IMR-90 (cell line): ENCODE results near the gene PPDPF. TPM values are rescaled to one million over a fixed set of nuclear protein-coding genes. Genes with fewer than 3 reads are reported as not detected.
A peak's percentile ranks its signal among the peaks of the same experiment; 100 is the strongest.

ENCODE experiments used
- ATAC-seq: fragments of 200-7000 bp; cut with Tn5 transposase; 2 replicates; pipeline ENCODE4 v1.9.1; 2020; ENCODE audit warnings: low read depth, mild to moderate bottlenecking, moderate library complexity
- BruUV-seq: library from RNA; stranded (reverse); fragments of 400-500 nt; replicated peaks from 2 replicates; lab custom pipeline; 2021; lab: Mats Ljungman, UMichigan
- CTCF ChIA-PET: fragments of 300-600 bp; formaldehyde crosslinking; extraction: SDS; loops from one replicate; lab custom pipeline; 2021; ENCODE audit warnings: antibody characterized with exemption; lab: Yijun Ruan, JAX
- POLR2A ChIA-PET: fragments of 300-600 bp; sonication (Branson Sonifier 250); formaldehyde crosslinking; loops from one replicate; lab custom pipeline; 2022; ENCODE audit warnings: antibody characterized with exemption; ENCODE audit not compliant: unreplicated experiment; lab: Charles Lee
- DNase-seq: peaks from one replicate; pipeline ENCODE4 v3.0.0; 2013
- H2AFZ ChIP-seq: replicated peaks from 2 replicates; pipeline ENCODE3; 2013; ENCODE audit warnings: low read length, mild to moderate bottlenecking; ENCODE audit not compliant: poor library complexity
- H2AK5ac ChIP-seq: 2 replicates; pipeline ENCODE4 v1.6.1; 2013; ENCODE audit warnings: low read depth, low read length, inconsistent platforms
- H2AK9ac ChIP-seq: replicated peaks from 2 replicates; pipeline ENCODE3; 2013; ENCODE audit warnings: mild to moderate bottlenecking, low read depth, low read length, moderate library complexity; ENCODE audit not compliant: poor library complexity
- H2BK120ac ChIP-seq: 2 replicates; pipeline ENCODE4 v1.6.1; 2013; ENCODE audit warnings: low read depth, low read length, inconsistent platforms
- H2BK15ac ChIP-seq: 3 replicates; pipeline ENCODE4 v1.6.1; 2013; ENCODE audit warnings: low read depth, low read length, inconsistent platforms
- H2BK20ac ChIP-seq: 2 replicates; pipeline ENCODE4 v1.6.1; 2013; ENCODE audit warnings: low read depth, mild to moderate bottlenecking, inconsistent platforms, low read length, moderate library complexity
- H2BK5ac ChIP-seq: 2 replicates; pipeline ENCODE4 v1.6.1; 2013; ENCODE audit warnings: mild to moderate bottlenecking, low read depth, low read length, inconsistent platforms; ENCODE audit not compliant: poor library complexity, severe bottlenecking
- H3K14ac ChIP-seq: replicated peaks from 2 replicates; pipeline ENCODE4 v1.6.1; 2013; ENCODE audit warnings: low read depth, low read length, inconsistent platforms
- H3K18ac ChIP-seq: 2 replicates; pipeline ENCODE4 v1.6.1; 2013; ENCODE audit warnings: low read depth, low read length, control low read depth
- H3K23ac ChIP-seq: 2 replicates; pipeline ENCODE4 v1.6.1; 2013; ENCODE audit warnings: low read depth, low read length, inconsistent platforms
- H3K27ac ChIP-seq: 2 replicates; pipeline ENCODE4 v1.5.1; 2013; ENCODE audit warnings: mild to moderate bottlenecking, control low read depth, low read length; ENCODE audit not compliant: insufficient read depth
- H3K27me3 ChIP-seq: 2 replicates; pipeline ENCODE4 v1.6.1; 2013; ENCODE audit warnings: low read length; ENCODE audit not compliant: control insufficient read depth, insufficient read depth
- H3K36me3 ChIP-seq: 2 replicates; pipeline ENCODE4 v1.6.1; 2013; ENCODE audit warnings: low read length, mixed read lengths; ENCODE audit not compliant: control insufficient read depth, insufficient read depth
- H3K4ac ChIP-seq: 2 replicates; pipeline ENCODE4 v1.6.1; 2013; ENCODE audit warnings: low read depth, low read length, inconsistent platforms
- H3K4me1 ChIP-seq: 2 replicates; pipeline ENCODE4 v1.6.1; 2013; ENCODE audit warnings: low read length, mixed read lengths; ENCODE audit not compliant: control insufficient read depth, insufficient read depth
- H3K4me2 ChIP-seq: 2 replicates; pipeline ENCODE4 v1.6.1; 2013; ENCODE audit warnings: low read depth, mild to moderate bottlenecking, control low read depth, low read length, moderate library complexity
- H3K4me3 ChIP-seq: 2 replicates; pipeline ENCODE4 v1.5.1; 2013; ENCODE audit warnings: low read depth, mild to moderate bottlenecking, control low read depth, low read length, moderate library complexity; ENCODE audit not compliant: insufficient read depth
- H3K56ac ChIP-seq: 2 replicates; pipeline ENCODE4 v1.6.1; 2013; ENCODE audit warnings: low read length, inconsistent platforms; ENCODE audit not compliant: insufficient read depth; ENCODE audit errors: extremely low read depth
- H3K79me1 ChIP-seq, 2 experiments: 2 replicates each; pipeline ENCODE4 v1.6.1; 2013; ENCODE audit warnings: low read length in 2 of 2, inconsistent platforms in 1 of 2, low read depth in 1 of 2
- H3K9ac ChIP-seq: 2 replicates; pipeline ENCODE4 v1.6.1; 2013; ENCODE audit warnings: low read depth, low read length, control low read depth
- H3K9me1 ChIP-seq: 2 replicates; pipeline ENCODE4 v1.6.1; 2013; ENCODE audit warnings: low read length, inconsistent platforms; ENCODE audit not compliant: insufficient read depth
- H3K9me3 ChIP-seq: 2 replicates; pipeline ENCODE4 v1.6.1; 2013; ENCODE audit warnings: low read length; ENCODE audit not compliant: control insufficient read depth, insufficient read depth
- H4K20me1 ChIP-seq: 2 replicates; pipeline ENCODE4 v1.6.1; 2013; ENCODE audit warnings: low read length, inconsistent platforms; ENCODE audit not compliant: insufficient read depth
- H4K5ac ChIP-seq: 2 replicates; pipeline ENCODE4 v1.6.1; 2013; ENCODE audit warnings: mild to moderate bottlenecking, low read depth, low read length, control low read depth
- H4K8ac ChIP-seq, 2 experiments: 2 replicates each; pipeline ENCODE4 v1.6.1; 2013; ENCODE audit warnings: low read depth in 2 of 2, low read length in 2 of 2, control low read depth in 1 of 2, inconsistent platforms in 1 of 2
- H4K91ac ChIP-seq: 2 replicates; pipeline ENCODE4 v1.6.1; 2013; ENCODE audit warnings: low read depth, low read length, inconsistent platforms; ENCODE audit not compliant: insufficient read depth
- BHLHE40 ChIP-seq: fragments of 150-350 bp; IDR thresholded peaks from 2 replicates; pipeline ENCODE4 v1.6.1; 2016; ENCODE audit warnings: mild to moderate bottlenecking, low read depth, low read length
- CEBPB ChIP-seq: IDR thresholded peaks from 2 replicates; pipeline ENCODE4 v1.6.1; 2012; ENCODE audit warnings: low read depth, low read length, improper control_type of control experiment
- CHD1 ChIP-seq: IDR thresholded peaks from 2 replicates; pipeline ENCODE4 v1.6.1; 2012; ENCODE audit warnings: low read depth, low read length, improper control_type of control experiment
- CTCF ChIP-seq: conservative IDR thresholded peaks from 2 replicates; pipeline ENCODE4 v1.5.1; 2012; ENCODE audit warnings: mild to moderate bottlenecking, low read depth, low read length, improper control_type of control experiment
- ELK1 ChIP-seq: fragments of 150-350 bp; IDR thresholded peaks from 2 replicates; pipeline ENCODE4 v1.6.1; 2016; ENCODE audit warnings: low read depth, mild to moderate bottlenecking, low read length, moderate library complexity, borderline replicate concordance
- FOS ChIP-seq: fragments of 150-350 bp; IDR thresholded peaks from 2 replicates; pipeline ENCODE4 v1.6.1; 2016; ENCODE audit warnings: low read depth, low read length
- MAFK ChIP-seq: IDR thresholded peaks from 2 replicates; pipeline ENCODE4 v1.6.1; 2012; ENCODE audit warnings: low read depth, low read length, improper control_type of control experiment
- MAZ ChIP-seq: IDR thresholded peaks from 2 replicates; pipeline ENCODE4 v1.6.1; 2012; ENCODE audit warnings: low read depth, mild to moderate bottlenecking, low read length, improper control_type of control experiment, moderate library complexity, borderline replicate concordance
- MXI1 ChIP-seq: IDR thresholded peaks from 2 replicates; pipeline ENCODE4 v1.6.1; 2012; ENCODE audit warnings: low read depth, mild to moderate bottlenecking, low read length, moderate library complexity, borderline replicate concordance
- NFE2L2 ChIP-seq: fragments of 150-350 bp; IDR thresholded peaks from 2 replicates; pipeline ENCODE4 v1.6.1; 2016; ENCODE audit warnings: low read depth, mild to moderate bottlenecking, low read length
- POLR2A ChIP-seq: IDR thresholded peaks from 2 replicates; pipeline ENCODE4 v1.6.1; 2012; ENCODE audit warnings: mild to moderate bottlenecking, low read depth, low read length
- RAD21 ChIP-seq: IDR thresholded peaks from 2 replicates; pipeline ENCODE4 v1.6.1; 2012; ENCODE audit warnings: low read length, improper control_type of control experiment
- RCOR1 ChIP-seq: IDR thresholded peaks from 2 replicates; pipeline ENCODE4 v1.6.1; 2012; ENCODE audit warnings: mild to moderate bottlenecking, low read length, improper control_type of control experiment; ENCODE audit not compliant: insufficient replicate concordance
- RFX5 ChIP-seq: IDR thresholded peaks from 2 replicates; pipeline ENCODE4 v1.8.0; 2012; ENCODE audit warnings: low read depth, mild to moderate bottlenecking, low read length, moderate library complexity
- SMC3 ChIP-seq: fragments of 150-350 bp; IDR thresholded peaks from 2 replicates; pipeline ENCODE4 v1.6.1; 2016; ENCODE audit warnings: low read depth, mild to moderate bottlenecking, antibody characterized with exemption, low read length, moderate library complexity
- USF2 ChIP-seq: fragments of 150-350 bp; IDR thresholded peaks from 2 replicates; pipeline ENCODE4 v1.6.1; 2017; ENCODE audit warnings: mild to moderate bottlenecking, antibody characterized with exemption, low read length, low read depth
- WGBS, 2 experiments: methylation state at CpG; one replicate each; pipeline versions ENCODE4 v1.1.5 to v1.1.7; 2013; ENCODE audit warnings: missing lambda C conversion rate in 2 of 2; ENCODE audit not compliant: insufficient read length in 1 of 2; ENCODE audit errors: extremely low coverage in 2 of 2; 5-methylcytosine and 5-hydroxymethylcytosine counted together
- dilution Hi-C: fragments of 300-500 bp; cut with HindIII; formaldehyde crosslinking; loops from one replicate; pipeline ENCODE4 v1.14.3; 2018; ENCODE audit warnings: low sequenced_read_pairs; ENCODE audit not compliant: unreplicated experiment
- in situ Hi-C: fragments of 300-500 bp; cut with MboI; formaldehyde crosslinking; loops from 3 replicates; pipeline ENCODE4 v1.14.3; 2019; ENCODE audit warnings: low sequenced_read_pairs, inconsistent platforms, mixed read lengths
- intact Hi-C: fragments of 100-400 bp; cut with micrococcal nuclease; formaldehyde crosslinking; loops from 2 replicates; pipeline ENCODE4 v1.10.0; 2022
- polyA plus RNA-seq, 3 experiments: library from polyadenylated mRNA; depleted of rRNA; stranded (reverse); fragments of >200 nt; gene quantifications; 2 replicates each; pipeline ENCODE4 v1.2.3, GENCODE V29; 2012; ENCODE audit warnings: low replicate concordance in 1 of 3
- total RNA-seq: library from RNA; depleted of rRNA; stranded (reverse); fragments of >200 nt; gene quantifications from 2 replicates; pipeline ENCODE4 v1.2.3, GENCODE V29; 2012

PPDPF gene
- total and polyA plus RNA-seq, 2 of the 4 experiments (the other 2 are of a cell fraction) = 12.9 to 171 TPM

GRCh38 chr20:63543733-63544132, 23.2 kb downstream of the PPDPF start:
- dilution Hi-C loops (no loop called here), intact Hi-C loops (no loop called here), in situ Hi-C loops (no loop called here)
- no peak for TF ChIP-seq BHLHE40
- TF ChIP-seq RCOR1 = no peak
- TF ChIP-seq CHD1 = no peak
- TF ChIP-seq ELK1 = no peak
- TF ChIP-seq POLR2A = no peak
- no peak for TF ChIP-seq NFE2L2
- TF ChIP-seq CEBPB = no peak
- TF ChIP-seq USF2 = no peak
- TF ChIP-seq MAFK = no peak
- TF ChIP-seq RFX5 = no peak
- TF ChIP-seq SMC3 = no peak
- no peak for TF ChIP-seq FOS
- no peak for TF ChIP-seq MAZ
- no peak for TF ChIP-seq MXI1
- TF ChIP-seq RAD21 = no peak
- TF ChIP-seq CTCF = no peak
- Histone ChIP-seq H2BK20ac (no peak overlapping the region), H2AK9ac (no peak overlapping the region), H3K9ac (no peak overlapping the region), H3K56ac (no peak overlapping the region), H4K5ac (no peak overlapping the region), H3K4me1 (peaks cover 3% of the 10 kb centered on the region; the same call in 1 of the 2 replicates), H3K27me3 (peaks cover 33% of the 10 kb centered on the region), H3K79me1 (no peaks in the 10 kb centered on the region), H3K14ac (no peak overlapping the region), H2BK15ac (no peak overlapping the region), H3K4me2 (no peak overlapping the region), H3K36me3 (no peaks in the 10 kb centered on the region), H4K91ac (no peak overlapping the region), H2BK120ac (no peak overlapping the region), H2AK5ac (no peak overlapping the region), H3K9me3 (no peaks in the 10 kb centered on the region), H3K4ac (no peak overlapping the region), H3K4me3 (no peak overlapping the region), H2AFZ (peak overlapping the region; percentile 11), H4K8ac (no peak overlapping the region), H3K23ac (no peak overlapping the region), H2BK5ac (no peak overlapping the region), H3K27ac (no peak overlapping the region), H4K20me1 (no peaks in the 10 kb centered on the region), H3K9me1 (no peaks in the 10 kb centered on the region), H3K18ac (no peak overlapping the region)
- 76 to 100% methylated on average over 3 to 6 of the region's 6 CpGs for WGBS, 2 experiments
- BruUV-seq = no TSS peak
- ATAC-seq (no peak), DNase-seq (no peak)
- POLR2A ChIA-PET = no interaction called here
- CTCF ChIA-PET = no interaction called here
